HPDE6-E6E7 (cell line): Measurements from ENCODE around the gene ZNF775.
"Not testable (repeated sequence)": the region's sequence is repeated elsewhere in the genome, so short reads cannot be mapped to it uniquely, and the experiment has no call there.

Experiments
- DNase-seq: peaks from one replicate; pipeline ENCODE4 v3.0.0; 2011; ENCODE audit warnings: missing footprints; ENCODE audit errors: extremely low spot score

ZNF775 gene

DNA sequence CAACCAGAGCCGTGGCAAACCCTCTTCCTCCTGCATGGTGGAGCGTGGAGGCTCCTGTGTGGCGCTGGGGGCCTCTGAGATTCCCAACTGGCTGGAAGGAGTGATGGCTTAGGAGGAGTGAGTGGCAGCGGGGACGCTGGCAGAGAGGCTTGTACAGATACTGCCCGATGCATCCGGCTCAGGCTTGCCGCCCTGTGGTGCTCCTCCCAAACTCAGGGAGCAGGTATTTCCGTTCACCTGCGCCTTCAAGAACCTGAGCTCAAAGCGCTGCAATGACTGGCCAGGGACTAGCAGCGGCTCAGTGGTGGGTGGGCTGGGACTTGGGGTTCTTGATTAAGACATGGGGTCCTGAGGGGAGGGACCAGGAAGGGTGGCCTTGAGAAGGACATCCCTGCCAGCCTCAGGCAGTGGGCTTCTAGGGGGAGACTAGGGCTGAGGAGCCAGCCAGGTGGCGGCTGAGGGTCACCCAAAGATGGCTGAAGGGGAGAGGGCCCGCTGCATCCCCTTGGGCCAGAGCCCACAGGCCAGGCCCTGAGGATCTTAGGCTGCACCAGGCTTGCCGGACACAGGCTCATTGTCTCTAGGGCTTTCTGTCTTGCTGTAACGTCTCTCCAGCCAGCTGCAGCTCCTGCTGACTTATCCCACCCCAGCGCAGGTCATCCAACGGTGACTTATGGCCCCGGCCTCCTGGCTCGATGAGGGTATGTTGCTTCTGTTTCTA is 3.2 kb downstream of the ZNF775 start:
- DNase-seq, result no peak

GRCh38 chr7:150382844-150383225 is 3.7 kb downstream of the ZNF775 start:
- DNase-seq, result no peak

DNA sequence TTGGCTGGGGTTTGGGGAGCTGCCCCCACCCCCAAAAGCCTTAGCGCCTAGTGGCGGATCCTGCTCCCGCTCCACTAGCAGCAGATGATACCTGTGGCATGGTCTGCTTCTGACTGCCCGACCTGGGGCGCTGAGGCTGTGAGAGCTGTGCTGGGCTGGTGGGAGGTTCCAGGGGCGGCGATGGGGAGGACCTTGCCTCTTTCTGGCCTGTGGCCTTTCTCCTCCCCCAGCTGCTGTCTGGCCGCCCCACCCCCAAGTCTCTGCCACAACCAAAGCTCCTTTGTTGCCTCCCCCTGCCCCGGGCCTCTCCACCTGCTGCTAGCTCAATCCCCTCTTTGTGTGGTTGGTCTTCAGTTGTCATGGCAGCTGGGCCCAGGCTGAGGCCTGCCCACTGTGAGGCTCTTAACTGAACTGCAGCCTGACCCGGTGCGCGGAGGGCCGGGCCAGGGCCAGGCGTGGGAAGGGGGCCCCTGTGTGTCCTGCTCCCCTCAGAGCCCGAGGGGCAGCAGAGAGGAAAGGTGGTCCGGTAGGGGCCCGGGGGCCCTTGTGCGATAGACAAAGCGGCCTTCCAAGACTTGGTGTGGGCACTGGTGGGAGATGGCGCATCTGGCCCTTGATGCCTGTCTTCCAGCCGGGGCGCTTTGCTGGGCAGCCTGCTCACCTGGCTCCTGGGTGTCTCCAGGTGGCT is 4.7 kb downstream of the ZNF775 start:
- DNase-seq, result no peak

GRCh38 chr7:150384406-150385301 is 5.5 kb downstream of the ZNF775 start:
- no peak for DNase-seq

DNA sequence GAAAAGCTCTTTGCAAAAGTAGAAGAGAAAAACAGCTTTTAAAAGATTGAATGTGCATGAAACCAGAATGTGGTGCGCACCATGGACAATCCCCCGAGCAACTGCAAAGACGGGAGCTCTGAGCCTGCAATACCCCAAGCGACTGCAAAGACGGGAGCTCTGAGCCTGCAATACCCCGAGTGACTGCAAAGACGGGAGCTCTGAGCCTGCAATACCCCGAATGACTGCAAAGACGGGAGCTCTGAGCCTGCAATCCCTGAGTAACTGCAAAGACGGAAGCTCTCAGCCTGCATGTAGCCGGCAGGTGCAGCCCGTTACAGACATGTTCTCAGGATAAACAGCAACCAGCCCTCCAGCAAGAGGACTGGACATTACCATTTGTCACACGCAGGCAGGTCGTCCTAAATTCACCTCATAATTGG is 6.2 kb downstream of the ZNF775 start:
- DNase-seq, result no peak

GRCh38 chr7:150385884-150386283 is 6.8 kb downstream of the ZNF775 start:
- DNase-seq, result not testable (repeated sequence)

DNA sequence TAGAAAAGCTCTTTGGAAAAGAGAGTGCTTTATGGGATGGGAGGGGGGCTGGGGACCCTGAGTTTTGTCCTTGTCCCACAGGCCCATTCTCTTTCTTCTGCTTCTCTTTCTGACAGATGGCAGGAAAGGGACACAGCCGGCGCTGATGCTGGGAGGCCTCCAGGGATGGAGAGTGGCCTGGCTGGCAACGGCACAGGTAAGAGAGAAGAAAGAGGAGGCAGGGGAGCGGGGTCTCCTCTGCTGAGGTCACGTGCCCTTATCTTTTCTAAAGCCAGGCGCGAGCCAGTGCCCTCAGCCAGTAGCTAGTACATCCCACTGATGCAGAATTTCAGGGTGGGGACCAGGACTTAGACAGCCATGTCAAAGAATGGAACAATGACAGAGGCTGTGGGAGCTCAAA is 9.2 kb downstream of the ZNF775 start:
- DNase-seq, result no peak

DNA sequence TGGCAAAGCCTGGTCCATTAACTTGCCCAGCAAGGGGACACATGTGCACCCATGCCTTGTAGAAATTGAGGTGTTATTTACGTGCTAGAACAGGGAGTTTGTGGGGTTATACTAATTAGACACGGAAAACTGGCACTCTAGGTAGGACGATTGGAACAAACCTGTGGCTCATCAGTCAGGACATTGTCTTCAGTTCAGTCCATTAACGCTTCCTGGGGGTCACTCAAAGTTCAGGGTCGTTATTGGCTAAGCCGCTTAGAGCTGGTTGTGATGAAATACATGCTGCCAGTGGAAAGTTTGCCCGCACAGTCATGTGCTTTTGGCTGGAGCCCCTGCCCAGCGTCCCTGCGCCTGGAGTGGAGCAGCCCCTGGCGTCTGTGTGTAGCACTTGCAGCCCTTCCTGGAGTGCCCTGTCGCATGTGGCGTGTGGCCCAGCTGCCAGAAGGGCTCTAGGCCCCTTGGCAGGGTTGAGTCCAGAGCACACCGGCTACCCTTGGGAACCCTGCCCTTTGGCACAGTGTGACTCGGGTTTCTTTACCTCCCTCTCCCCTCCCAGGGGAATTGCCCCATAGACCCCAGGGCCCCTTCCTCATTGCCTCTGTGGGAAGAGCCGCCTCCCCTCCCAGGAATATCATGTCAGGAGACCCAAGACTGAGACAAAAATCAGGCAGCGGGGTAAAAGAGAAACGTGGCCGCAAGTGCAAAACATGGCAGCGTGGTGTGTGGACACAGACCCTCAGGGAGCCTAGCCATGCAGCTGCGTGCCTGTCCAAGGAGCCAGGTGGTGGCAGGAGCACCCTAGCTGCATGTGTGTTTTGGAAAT is 9.8 kb downstream of the ZNF775 start:
- DNase-seq, result no peak

- DNase-seq, result no peak
These were observed 10.3 kb downstream of the ZNF775 start for GRCh38 chr7:150389532-150389816.

- DNase-seq, result no peak
These were observed 11.1 kb downstream of the ZNF775 start for GRCh38 chr7:150390205-150390604.

GRCh38 chr7:150393325-150393724 is 14.2 kb downstream of the ZNF775 start:
- DNase-seq, result no peak

DNA sequence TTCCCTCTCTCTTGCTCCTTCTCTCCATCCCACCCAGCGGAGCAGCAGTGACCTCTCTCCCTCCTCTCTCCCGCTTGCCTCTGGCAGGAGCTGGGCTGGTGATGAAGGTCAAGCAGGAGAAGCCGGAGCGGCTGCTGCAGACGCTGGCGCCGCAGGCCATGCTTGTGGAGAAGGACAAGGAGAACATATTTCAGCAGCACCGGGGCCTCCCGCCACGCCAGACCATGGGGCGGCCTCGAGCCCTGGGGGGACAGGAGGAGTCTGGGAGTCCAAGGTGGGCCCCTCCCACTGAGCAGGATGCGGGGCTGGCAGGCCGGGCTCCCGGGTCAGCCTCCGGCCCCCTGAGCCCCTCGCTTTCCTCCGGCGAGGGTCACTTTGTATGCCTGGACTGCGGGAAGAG is 17.3 kb downstream of the ZNF775 start:
- DNase-seq, result no peak

GRCh38 chr7:150396851-150397260 is 17.7 kb downstream of the ZNF775 start:
- no peak for DNase-seq

GRCh38 chr7:150397346-150398107 is 18.4 kb downstream of the ZNF775 start:
- DNase-seq, result no peak

DNA sequence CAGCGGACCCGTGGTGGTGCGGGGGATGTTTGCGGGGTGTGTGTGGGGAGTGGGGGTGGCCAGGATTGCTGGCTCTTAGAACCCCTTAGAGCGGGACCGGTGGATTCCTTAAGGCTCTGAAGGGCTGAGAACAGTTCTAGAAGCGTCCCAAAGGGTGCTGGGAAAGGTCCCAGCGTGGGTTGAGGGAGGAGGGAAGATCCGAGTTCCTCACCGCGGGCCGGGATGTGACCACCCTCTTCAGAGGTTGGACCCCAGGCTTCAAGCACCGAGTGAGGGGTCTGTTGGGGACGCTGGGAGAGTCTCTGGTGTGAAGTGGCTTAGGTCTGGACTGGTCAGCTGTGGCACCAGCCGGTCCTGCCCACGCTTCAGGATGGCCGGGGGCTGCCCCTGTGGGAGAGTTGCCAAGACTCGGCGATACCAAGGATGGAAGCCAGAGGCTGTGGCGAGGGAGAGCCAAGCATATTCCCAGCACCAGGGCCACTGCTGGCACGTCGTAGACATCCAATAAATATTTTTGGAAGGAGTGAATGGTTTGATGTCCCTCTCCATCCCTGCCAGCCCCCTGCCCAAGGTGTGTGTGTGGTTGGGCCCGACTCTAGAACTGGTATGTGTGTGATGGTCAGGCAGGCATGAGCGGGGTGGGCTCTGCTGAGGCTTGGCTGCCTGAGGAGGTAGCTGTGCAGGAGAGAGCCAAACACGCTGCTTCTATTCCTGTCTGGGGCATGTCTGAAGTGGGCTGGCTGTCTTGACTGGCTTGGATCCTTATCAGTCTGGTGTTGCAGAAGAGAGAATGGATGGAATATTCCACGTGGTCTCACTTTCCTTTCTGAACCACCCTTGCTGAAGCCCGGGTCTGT is 19.2 kb downstream of the ZNF775 start:
- no peak for DNase-seq

- no peak for DNase-seq
These were observed 19.8 kb downstream of the ZNF775 start for GRCh38 chr7:150398965-150399320.

GRCh38 chr7:150399421-150400007 is 20.4 kb downstream of the ZNF775 start:
- no peak for DNase-seq

GRCh38 chr7:150400008-150400787 is 21.1 kb downstream of the ZNF775 start:
- peak; percentile 62 for DNase-seq
